ENCODE data around the gene ANKRD33B.
A peak's percentile ranks its signal among the peaks of the same experiment; 100 is the strongest.
"Not testable (repeated sequence)": the region's sequence is repeated elsewhere in the genome, so short reads cannot be mapped to it uniquely, and the experiment has no call there.

ANKRD33B gene

DNA sequence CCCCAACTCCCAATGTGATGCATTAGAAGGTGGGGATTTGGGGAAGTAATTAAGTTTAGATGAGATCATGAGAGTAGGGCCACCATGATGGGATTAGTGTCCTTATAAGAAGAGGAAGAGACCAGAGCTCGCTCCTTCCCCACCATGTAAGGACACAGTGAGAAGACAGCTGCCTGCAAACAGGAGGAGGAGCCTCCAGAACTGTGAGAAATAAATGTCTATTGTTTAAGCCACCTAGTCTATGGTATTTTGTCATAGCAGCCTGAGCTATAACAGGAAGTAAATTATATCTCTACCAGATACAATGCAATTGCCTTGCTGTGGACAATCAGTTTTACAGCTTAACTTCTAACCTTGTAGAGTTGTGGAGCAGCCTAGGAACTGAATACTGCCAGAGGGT, 58.0 kb downstream of the ANKRD33B start:
- no peak for DNase-seq (ENCODE audit: low read depth)

DNA sequence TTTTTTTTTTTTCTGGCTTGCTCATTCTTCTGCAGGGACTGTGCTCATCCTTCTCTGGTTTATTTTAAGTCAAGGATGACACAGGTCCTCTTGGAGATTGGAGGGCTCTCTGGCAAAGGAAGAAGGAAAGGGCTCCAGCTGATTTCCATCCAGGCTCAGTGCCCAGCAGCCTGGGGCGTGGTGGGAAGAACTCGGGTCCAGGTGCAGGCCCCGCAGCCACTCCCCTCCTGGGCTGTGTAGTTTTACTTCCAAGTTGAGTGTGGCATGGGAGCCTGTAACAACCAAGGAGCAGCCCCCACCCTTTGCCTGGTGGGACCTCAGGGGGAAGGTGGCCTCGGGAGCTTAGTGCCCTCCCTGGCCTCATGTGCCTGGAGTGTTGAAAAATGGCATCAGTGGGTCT, 58.9 kb downstream of the ANKRD33B start:
- no peak for DNase-seq (ENCODE audit: low read depth)

DNA sequence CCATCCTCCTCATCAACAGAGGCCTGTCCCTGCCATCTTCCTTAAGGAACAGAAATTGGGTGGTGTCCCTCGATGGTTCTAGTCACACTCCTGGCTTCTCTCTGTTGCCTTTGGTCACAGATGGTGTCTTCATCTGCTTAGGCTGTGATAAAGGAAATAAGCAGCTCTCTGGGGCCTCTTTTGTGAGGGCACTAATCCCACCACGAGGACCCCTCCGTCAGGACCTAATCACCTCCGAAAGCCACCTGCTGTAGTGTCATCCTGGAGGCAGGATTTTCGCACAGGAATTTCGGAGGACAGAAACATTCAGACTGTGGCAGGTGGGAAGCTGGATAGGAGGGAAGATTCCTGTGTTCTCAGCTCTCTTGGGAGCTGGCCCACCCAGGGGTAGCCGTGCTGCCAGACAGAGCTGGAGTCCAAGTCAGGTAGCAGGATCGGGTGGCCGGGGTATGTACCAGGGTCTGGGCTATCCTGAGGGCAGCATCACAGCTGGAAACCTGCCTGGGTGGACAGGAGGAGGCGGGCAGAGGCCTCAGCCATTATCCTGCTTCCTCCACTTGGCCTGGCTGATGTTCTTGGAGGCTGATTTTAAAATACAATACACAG, 59.5 kb downstream of the ANKRD33B start:
- DNase-seq (ENCODE audit: low read depth): no peak

DNA sequence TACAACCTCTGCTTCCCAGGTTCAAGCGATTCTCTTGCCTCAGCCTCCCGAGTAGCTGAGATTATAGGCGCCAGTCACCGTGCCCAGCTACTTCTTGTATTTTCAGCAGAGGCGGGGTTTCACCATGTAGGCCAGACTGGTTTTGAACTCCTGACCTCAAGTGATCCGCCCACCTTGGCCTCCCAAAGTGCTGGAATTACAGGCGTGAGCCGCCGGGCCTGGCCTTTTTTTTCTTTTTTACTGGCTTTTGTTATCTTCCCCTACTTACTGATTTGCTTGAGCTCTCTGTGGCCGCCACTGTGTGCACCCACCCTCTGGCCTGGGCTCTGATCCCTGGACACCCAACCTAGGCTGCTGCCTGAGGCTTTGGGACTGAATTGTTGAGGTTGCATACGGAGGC, 60.3 kb downstream of the ANKRD33B start:
- no peak for DNase-seq (ENCODE audit: low read depth)

DNA sequence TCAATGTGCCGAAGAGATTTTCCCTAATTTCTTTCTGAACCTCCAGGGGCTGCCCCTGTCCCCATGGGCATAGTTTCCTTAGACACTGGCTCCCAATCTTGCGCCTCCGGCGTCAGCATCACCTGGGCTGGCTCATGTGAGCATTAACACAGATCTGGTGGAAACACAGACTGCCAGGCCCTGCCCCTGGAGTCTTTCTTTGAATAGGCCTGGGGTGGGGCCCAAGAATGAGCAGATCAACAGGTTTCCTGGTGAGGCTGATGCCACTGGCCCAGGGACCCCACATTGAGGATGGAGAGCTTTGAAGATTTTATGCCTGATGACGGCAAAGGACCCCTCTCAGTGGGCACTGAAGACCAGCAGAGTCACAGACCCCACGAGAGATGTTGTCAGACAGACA, 60.8 kb downstream of the ANKRD33B start:
- DNase-seq (ENCODE audit: low read depth): no peak

DNA sequence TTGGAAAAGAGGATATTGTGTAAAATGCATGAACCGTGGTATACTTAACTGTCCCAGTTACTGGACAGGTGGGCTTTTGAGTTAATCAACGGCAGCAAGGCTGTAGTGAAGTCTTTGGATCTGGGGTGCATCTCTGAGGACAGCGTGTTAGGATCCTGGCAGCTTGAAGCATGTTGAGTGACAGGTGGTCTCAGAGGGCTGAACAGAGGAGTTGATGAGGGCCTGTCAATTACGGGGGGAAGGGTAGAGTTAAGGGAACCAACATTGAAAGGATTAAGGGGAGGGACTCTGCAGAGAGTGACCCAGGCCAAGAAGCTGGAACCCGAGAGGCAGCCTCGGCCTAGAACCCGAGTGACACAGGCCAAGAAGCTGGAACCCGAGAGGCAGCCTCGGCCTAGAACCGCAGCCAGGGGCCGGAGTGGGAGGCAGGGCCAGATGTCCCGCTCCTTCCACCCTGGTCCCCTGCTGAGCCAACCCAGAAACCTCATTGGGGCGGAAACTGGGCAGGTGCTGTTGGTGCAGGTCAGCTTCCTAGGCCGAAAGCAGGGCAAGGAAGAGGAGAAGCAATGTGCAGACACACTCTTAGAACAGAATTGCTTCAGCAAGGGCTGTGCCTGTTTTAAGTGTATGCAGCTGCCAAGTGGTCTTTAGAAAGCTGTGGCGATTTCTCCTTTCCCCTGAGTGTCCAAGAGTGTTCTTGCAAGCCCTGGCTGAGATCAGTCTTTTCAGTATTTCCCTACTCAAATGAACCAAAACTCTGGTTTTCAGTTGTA, 62.0 kb downstream of the ANKRD33B start:
- DNase-seq (ENCODE audit: low read depth): no peak

DNA sequence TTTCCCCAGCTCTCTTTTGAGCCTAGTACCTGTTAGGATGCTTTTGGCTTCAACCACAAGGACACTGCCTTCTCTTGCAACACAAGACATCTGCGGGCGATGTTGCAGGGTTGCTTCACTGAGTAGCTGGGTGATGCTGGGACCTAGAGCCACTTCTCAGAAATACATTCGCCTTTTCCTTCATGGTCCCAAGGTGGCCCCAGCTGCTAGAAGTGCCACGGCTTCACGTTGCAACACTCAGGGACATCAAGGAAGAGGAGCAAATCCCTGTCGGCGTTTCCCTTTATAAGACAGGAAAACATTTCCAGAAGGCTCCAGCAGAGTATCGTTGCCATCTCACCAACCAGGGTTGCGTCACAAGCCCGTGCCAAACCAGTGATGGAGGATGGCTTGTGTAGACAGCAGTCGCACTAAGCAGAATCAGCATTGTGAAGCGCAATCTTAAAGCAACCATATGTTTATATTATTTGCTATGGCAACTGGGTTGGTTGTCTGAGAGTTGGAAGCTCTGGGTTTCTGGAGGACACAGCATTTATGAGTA, 62.7 kb downstream of the ANKRD33B start:
- no peak for DNase-seq (ENCODE audit: low read depth)

DNA sequence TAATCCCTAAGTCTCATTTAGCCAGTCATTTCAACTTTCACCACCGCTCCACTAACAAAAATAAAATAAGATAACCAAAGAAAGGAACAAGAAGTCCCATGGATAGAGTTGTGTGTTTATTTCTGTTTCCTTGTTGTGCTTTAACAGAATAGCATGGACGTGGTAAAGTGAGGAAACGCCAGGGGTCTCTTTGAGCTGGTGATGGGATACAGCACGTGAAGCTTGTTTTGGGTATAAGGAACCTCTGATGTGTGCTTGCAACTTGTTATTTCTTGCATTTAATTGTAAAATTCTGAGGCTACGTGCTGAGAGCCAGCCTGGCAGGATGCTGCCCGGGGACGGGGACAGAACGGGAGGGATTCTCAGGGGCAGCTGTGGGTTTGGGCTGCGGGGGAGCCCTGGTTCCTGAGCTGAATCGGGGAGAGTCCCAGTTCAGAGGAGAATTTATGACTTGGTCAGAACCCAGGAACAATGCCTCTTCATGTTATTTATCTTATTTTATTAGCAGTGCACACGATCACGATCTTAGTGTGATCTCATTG, 63.4 kb downstream of the ANKRD33B start:
- DNase-seq (ENCODE audit: low read depth): no peak

DNA sequence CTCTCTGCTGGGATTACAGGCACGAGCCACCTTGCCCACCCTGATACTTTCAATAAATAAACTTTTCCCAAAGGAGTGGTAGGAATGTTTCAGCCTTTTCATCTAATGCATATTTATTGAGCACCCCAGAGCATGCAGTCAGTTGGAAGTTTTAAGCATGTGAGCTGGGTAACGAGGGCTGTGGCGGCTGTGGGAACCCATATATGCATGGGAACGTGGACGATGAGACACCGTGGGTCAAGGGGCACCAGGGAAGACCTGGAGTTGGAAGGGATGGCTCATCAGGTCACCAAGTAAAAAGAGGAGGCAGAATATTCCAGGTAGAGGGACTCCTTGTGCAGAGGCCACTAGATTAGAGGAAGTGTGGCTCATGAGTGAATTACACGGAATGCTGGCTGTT, 64.7 kb downstream of the ANKRD33B start:
- no peak for DNase-seq (ENCODE audit: low read depth)

DNA sequence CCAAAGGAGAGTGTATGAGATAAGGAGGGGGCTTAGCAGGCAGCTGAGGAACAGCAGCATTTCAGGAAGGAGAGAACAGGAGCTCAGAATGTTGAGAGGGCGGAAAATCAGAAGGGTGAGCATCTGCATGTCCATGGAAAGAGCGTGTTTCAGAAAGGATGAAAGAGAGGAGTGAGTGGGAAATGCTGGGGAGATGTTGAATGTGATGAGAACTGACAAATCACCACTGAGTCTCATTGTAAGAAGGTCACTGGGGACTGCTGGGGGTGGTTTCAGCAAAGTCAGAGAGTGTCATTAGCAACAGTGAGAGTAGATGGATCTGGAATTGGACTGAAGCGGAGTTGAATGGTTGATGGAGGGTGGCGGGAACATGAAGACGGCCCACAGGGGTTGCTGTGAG, 65.8 kb downstream of the ANKRD33B start:
- DNase-seq (ENCODE audit: low read depth): no peak

DNA sequence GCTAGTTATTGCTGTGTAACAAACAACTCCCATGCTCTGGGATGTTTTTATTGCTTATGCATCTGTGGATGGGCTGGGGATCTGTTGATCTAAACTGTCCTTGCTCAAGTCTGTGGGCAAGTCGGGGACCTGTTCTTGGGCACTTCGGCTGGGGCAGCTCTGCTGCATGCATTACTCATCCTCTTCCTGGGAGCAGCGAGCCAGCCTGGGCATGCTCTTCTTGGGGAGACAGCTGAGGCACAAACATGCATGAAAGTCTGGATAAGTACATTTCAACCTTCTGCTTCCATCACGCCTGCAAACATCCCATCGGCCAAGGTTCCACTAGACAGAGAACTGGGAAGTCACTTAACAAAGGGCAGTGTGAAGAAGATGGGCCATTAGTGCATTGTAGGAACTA, 66.3 kb downstream of the ANKRD33B start:
- no peak for DNase-seq (ENCODE audit: low read depth)

DNA sequence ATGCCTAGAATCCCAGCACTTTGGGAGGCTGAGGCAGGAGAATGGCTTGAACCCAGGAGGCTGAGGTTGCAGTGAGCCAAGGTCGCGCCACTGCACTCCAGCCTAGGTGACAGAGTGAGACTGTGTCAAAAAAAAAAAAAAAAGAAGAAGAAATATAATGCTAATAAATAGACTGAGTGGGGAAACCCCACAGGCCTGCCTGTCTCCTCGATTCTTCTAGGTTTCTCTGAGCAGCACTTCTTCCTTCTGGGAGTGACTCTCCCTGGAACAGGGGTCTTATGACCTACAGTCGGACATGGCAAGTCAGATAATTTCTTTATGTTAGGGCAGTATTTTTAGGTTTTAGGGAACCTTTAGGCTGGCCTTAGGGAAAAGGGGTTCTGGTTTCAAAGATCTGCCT, 66.9 kb downstream of the ANKRD33B start:
- not testable (repeated sequence) for DNase-seq (ENCODE audit: low read depth)

DNA sequence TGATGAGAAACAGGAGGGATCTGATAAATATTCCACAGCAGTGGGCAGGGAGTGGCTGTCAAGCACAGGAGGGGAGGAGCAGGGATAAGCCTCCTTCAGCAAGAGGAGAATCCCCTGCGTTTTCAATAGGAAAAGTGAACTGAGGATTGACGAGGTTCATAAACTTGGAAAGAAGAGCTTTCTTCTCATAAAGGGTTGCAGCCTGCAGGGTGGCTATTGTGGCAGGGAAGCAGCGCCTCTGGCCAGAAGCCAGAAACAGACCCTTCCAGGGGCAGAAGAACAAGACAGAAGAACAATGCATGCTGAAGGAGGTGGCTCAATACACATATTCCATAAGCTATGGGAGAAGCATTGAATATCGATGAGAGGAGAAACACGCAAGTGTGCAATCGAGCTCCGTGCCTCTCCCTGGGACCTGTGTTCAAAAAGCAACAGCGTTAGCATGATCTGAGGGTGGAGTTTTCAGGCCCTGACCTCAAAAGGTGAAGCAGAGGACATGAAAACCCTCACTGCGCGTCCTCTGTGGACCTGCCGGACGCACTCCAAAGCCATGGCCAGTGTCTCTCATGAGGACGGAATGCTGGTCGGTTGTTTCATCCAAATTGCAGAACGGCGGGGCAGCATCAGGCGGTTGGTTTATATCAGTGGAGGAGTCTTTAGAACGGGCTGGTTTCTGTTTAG, 67.6 kb downstream of the ANKRD33B start:
- DNase-seq (ENCODE audit: low read depth): no peak

DNA sequence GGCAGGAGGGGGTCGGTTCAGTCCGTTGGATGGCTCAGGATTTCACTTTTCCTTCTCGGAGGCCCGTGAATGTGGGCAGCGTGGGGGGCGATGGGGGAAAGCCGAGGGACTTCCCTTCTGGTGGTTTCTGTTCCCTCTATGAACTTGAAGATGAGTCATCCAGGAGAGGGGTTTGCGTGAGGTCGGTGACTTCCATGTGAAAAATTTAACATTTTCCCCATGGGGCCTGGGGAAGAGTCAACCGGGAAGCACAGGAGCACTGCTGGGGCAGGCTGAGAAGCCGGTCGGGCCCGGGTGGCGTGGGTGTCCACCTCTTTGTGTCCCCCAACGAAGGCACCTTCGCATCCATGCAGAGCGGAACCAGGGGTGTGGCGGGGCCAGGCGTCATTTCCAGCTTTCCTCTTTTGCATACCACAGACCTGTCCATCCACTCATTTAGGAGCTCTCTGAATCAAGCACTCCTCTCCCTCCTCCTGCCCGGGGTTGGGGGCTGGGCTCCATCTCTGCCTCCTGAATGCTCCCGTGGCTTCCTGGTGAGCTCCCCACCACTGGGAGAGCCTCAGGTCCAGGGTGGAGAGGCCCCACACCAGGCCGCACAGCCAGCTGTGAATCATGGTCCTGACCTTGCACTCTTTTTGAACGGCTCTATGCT, 68.4 kb downstream of the ANKRD33B start:
- no peak for DNase-seq (ENCODE audit: low read depth)

DNA sequence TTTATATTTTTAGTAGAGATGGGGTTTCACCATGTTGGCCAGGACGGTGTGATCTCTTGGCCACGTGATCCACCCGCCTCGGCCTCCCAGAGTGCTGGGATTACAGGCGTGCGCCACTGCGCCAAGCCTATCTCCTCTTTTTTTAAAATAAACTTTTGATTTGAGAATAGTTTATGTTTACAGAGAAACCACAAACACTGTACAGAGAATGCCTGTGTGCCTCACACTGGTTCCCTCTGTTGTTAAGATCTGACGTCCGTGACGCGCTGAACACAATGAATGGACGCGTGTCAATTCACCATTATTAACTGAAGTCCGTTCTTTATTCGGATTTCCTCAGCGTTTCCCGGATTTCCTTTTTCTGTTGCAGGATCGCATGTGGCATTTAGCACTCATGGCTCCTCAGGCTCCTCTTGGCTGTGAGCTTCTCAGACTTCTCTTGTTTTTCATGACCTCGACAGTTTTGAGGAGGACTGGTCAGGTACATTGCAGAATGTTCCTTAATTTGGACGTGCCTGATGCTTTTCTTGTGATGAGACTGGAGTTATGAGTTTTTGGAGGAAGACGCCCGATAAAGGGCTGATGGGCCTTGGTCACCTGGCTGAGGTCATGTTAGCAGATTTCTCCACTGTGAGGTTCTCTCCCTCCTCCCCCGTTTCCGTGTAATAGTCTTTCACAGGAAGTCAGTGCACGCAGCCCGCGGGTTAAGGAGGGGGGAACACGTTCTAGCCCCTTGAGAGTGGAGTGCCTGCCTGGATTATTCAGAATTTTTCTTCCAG, 69.6 kb downstream of the ANKRD33B start:
- no peak for DNase-seq (ENCODE audit: low read depth)

DNA sequence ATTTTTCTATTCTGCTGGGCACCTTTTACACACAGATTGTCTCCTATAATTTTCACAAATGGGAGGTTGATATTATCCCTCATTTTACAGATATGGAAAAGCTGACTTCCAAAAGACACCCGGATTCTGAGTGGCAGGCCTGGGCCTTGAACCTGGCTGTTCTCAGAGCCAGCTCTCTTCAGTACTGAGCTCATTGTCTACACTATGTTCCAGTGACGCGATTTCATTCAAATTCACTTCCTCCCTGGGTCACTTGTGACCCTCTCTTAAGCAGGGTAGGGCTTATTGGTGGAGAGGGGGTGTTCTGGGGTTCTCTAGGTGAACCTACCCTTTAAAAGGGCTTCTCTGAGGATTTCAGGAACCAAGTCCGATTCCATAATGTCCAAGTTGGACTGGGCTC, 70.2 kb downstream of the ANKRD33B start:
- no peak for DNase-seq (ENCODE audit: low read depth)

DNA sequence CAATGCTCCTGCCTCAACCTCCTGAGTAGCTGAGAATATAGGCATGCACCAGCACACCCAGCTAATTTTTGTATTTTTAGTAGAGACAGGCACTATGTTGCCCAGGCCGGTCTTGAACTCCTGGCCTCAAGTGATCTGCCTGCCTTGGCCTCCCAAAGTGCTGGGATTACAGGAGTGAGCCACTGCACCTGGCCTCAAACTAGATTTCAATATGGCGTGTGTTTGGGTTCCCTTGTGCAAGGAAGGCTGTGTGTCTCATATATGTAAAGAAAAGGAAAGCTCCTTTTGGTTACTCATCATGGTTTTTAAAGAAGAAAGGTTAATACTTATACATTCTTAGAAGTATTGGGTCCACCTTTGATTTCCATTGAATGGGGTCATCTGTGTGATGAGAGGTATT, 70.7 kb downstream of the ANKRD33B start:
- no peak for DNase-seq (ENCODE audit: low read depth)

DNA sequence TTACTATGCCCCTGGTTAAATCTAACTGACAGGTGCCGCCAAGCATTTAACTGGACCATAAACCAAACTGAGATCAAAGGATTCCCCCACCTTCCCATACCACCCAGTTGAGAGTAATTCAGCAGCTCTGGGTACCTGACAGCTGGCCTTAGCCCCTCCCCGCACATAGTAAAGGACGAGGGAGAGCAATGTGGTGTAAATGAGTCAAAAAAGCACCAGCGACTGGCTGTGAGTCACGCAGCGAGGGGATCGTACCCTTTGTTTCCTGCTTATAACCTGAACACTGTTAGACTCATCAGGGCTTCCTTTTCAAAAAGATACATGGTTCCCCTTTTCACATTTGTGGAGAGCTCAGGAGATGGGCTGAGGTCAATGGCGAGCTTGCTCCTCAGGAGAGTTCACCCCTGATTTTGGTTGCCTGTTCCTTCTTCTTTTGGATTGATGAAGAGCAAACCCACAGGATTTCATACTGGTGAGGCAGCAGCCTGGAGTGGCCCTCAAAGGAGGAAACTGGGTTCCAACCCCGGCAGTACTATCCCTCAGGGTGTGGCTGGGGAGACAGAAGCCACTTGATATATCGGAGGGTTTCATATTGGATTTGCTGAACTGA, 71.5 kb downstream of the ANKRD33B start:
- DNase-seq (ENCODE audit: low read depth): peak; percentile 7

DNA sequence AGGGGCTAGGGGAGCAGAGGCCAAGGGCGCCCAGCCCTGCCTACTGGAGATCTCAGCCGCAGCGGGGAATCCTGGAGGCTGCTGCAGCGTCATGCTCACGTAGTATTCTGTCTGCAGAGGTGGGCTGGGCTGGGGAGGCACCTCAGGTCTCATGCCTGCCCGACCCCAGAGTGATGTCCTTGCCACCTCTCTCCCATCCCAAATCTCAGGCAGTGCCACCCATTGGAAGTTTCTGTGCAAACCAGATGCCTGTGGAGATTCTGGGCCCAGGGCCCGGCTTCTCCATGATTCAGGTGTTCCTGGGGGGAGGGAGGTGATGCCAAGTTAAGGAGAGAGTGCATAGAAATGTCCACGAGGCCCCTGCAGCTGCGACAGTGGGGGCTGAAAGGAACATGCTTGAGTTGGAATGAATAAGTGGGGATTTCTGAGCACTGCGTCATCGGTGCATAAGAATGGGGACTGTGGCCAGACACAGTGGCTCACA, 72.0 kb downstream of the ANKRD33B start:
- no peak for DNase-seq (ENCODE audit: low read depth)

DNA sequence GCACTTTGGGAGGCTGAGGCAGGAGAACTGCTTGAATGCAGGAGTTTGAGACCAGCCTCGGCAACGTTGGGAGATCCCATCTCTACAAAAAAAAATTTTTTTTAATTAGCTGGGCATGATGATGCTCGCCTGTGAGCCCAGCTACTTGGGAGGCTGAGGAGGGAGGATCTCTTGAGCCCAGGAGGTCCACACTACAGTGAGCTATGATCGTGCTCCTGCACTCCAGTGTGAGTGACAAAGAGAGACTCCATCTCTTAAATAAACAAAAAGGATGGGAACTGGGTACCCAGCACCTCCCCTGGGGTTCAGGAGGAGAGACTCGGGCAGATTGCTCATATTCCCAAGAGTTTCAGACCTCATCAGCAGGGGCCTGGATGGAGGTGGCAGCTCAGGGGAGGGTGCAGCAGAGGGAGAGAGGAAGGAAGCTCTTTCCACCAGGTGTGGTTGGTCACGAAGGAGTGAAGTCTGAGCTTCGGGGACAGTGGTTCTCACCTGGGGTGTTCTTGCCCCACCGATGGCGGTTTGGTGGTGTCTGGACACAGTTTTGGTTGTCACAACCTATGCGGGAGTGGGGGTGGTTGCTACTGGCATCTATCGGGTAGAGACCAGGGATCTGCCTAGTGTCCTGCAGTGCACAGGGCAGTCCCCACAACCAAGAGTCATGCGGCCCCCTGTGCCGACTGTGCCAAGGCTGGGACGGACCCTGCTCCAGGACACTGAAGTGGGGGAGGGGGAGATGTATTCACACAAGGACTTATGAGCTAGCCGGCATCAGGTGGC, 72.7 kb downstream of the ANKRD33B start:
- no peak for DNase-seq (ENCODE audit: low read depth)
